CD14-positive monocyte (primary cell): ENCODE measurements around the gene GMPPA. TPM values are rescaled to one million over a fixed set of nuclear protein-coding genes. Genes with fewer than 3 reads are reported as not detected.

Experiments used
- DNase-seq, 3 donors: peaks; one replicate each; pipeline ENCODE4 v3.0.0-alpha.2; 2011 to 2022
- H2AFZ ChIP-seq: 2 replicates; pipeline ENCODE4 v1.6.0; 2012; ENCODE audit warnings: mild to moderate bottlenecking, low read depth, low read length, inconsistent platforms; ENCODE audit not compliant: insufficient read depth, poor library complexity, severe bottlenecking
- H3K27ac ChIP-seq, 2 donors: 1 replicate in 1 of 2; 2 replicates in 1 of 2; pipeline ENCODE4 v1.5.1; 2012 to 2013; ENCODE audit warnings: low read length in 2 of 2, control low read depth in 1 of 2, inconsistent platforms in 1 of 2, low read depth in 1 of 2, mild to moderate bottlenecking in 1 of 2
- H3K27me3 ChIP-seq, 2 donors: one replicate each; pipeline versions ENCODE4 v1.6.0 to v1.6.1; 2011 to 2013; ENCODE audit warnings: low read length in 2 of 2; ENCODE audit not compliant: control insufficient read depth in 2 of 2, insufficient read depth in 2 of 2
- H3K36me3 ChIP-seq, 2 donors: replicated peaks in 1 of 2; 1 replicate in 1 of 2; 2 replicates in 1 of 2; pipeline versions ENCODE4 v1.5.1 to v1.6.1; 2012 to 2013; ENCODE audit warnings: low read length in 2 of 2, control low read depth in 1 of 2, inconsistent platforms in 1 of 2, mild to moderate bottlenecking in 1 of 2; ENCODE audit not compliant: insufficient read depth in 2 of 2, control insufficient read depth in 1 of 2
- H3K4me1 ChIP-seq, 2 donors: 1 replicate in 1 of 2; 2 replicates in 1 of 2; pipeline versions ENCODE4 v1.5.1 to v1.6.1; 2012 to 2013; ENCODE audit warnings: low read length in 2 of 2, control low read depth in 1 of 2, inconsistent platforms in 1 of 2, mild to moderate bottlenecking in 1 of 2, moderate library complexity in 1 of 2; ENCODE audit not compliant: insufficient read depth in 2 of 2, control insufficient read depth in 1 of 2
- H3K4me2 ChIP-seq: replicated peaks from 2 replicates; pipeline ENCODE3; 2012; ENCODE audit warnings: low read length, moderate library complexity, mild to moderate bottlenecking; ENCODE audit not compliant: poor library complexity, severe bottlenecking; ENCODE audit errors: extremely low read depth
- H3K4me3 ChIP-seq, 3 experiments: fragments of 200-600 bp in 1 of 3; sonication (generic) in 1 of 3; replicated peaks in 1 of 3; 1 replicate in 2 of 3; 2 replicates in 1 of 3; pipeline ENCODE4 v1.5.1; 2011 to 2013; ENCODE audit warnings: low read length in 3 of 3, mild to moderate bottlenecking in 3 of 3, control low read depth in 2 of 3, low read depth in 2 of 3, inconsistent platforms in 1 of 3, moderate library complexity in 1 of 3
- H3K79me2 ChIP-seq: 2 replicates; pipeline ENCODE4 v1.6.0; 2012; ENCODE audit warnings: mild to moderate bottlenecking, control low read depth, inconsistent platforms, low read length, moderate library complexity; ENCODE audit not compliant: insufficient read depth
- H3K9ac ChIP-seq: 2 replicates; pipeline ENCODE4 v1.6.0; 2017; ENCODE audit warnings: low read length, mild to moderate bottlenecking; ENCODE audit not compliant: insufficient read depth, poor library complexity, severe bottlenecking
- H3K9me3 ChIP-seq, 2 donors: replicated peaks in 1 of 2; 1 replicate in 1 of 2; 2 replicates in 1 of 2; pipeline versions ENCODE4 v1.5.1 to v1.6.1; 2012 to 2013; ENCODE audit warnings: low read length in 2 of 2, control low read depth in 1 of 2; ENCODE audit not compliant: control insufficient read depth in 1 of 2, insufficient read depth in 1 of 2
- H4K20me1 ChIP-seq: 2 replicates; pipeline ENCODE4 v1.6.0; 2012; ENCODE audit warnings: mild to moderate bottlenecking, low read length, control low read depth, moderate library complexity; ENCODE audit not compliant: insufficient read depth
- H3K27ac Mint-ChIP-seq, 7 donors: one replicate each; pipeline ENCODE4 v1.8.0; 2020; ENCODE audit warnings: mild to moderate bottlenecking in 7 of 7, mixed read lengths in 7 of 7, moderate library complexity in 6 of 7, inconsistent platforms in 2 of 7
- H3K27me3 Mint-ChIP-seq, 3 donors: one replicate each; pipeline ENCODE4 v1.8.0; 2021 to 2022; ENCODE audit warnings: low read depth in 3 of 3, mild to moderate bottlenecking in 3 of 3, mixed read lengths in 3 of 3, moderate library complexity in 3 of 3, inconsistent platforms in 1 of 3
- H3K36me3 Mint-ChIP-seq, 2 donors: one replicate each; pipeline ENCODE4 v1.8.0; 2020; ENCODE audit warnings: mixed read lengths in 2 of 2, inconsistent platforms in 1 of 2, mild to moderate bottlenecking in 1 of 2
- H3K4me1 Mint-ChIP-seq: one replicate; pipeline ENCODE4 v1.8.0; 2020; ENCODE audit warnings: mild to moderate bottlenecking, mixed read lengths
- H3K4me3 Mint-ChIP-seq, 2 donors: one replicate each; pipeline ENCODE4 v1.8.0; 2020; ENCODE audit warnings: mild to moderate bottlenecking in 2 of 2, mixed read lengths in 2 of 2, moderate library complexity in 1 of 2
- H3K9me3 Mint-ChIP-seq, 7 donors: one replicate each; pipeline ENCODE4 v1.8.0; 2020 to 2022; ENCODE audit warnings: mixed read lengths in 7 of 7, mild to moderate bottlenecking in 6 of 7, moderate library complexity in 6 of 7, inconsistent platforms in 2 of 7
- CTCF ChIP-seq: fragments of 200-600 bp; IDR thresholded peaks from one replicate; pipeline ENCODE4 v1.8.0; 2022; ENCODE audit warnings: antibody characterized with exemption, mild to moderate bottlenecking
- WGBS: methylation state at CpG from one replicate; pipeline ENCODE4 v1.1.5; 2013; ENCODE audit warnings: missing lambda C conversion rate; ENCODE audit not compliant: insufficient coverage; 5-methylcytosine and 5-hydroxymethylcytosine counted together
- intact Hi-C, 2 donors: fragments of 100-400 bp; cut with micrococcal nuclease; formaldehyde crosslinking; loops; one replicate each; pipeline versions ENCODE4 v1.15.0 to v1.15.1; 2023
- polyA plus RNA-seq, 3 donors: library from polyadenylated mRNA; depleted of rRNA in 1 of 3; unstranded in 2 of 3; stranded (reverse) in 1 of 3; fragments of 300-500 nt in 2 of 3; fragments of >200 nt in 1 of 3; fragmentation: Illumina TruSeq in 2 of 3; gene quantifications; 1 replicate in 2 of 3; 2 replicates in 1 of 3; pipeline ENCODE4 v1.2.3, GENCODE V29; 2012 to 2021

GMPPA gene
- polyA plus RNA-seq, 3 donors = 35.5 to 71.2 (median 35.9) TPM

DNA sequence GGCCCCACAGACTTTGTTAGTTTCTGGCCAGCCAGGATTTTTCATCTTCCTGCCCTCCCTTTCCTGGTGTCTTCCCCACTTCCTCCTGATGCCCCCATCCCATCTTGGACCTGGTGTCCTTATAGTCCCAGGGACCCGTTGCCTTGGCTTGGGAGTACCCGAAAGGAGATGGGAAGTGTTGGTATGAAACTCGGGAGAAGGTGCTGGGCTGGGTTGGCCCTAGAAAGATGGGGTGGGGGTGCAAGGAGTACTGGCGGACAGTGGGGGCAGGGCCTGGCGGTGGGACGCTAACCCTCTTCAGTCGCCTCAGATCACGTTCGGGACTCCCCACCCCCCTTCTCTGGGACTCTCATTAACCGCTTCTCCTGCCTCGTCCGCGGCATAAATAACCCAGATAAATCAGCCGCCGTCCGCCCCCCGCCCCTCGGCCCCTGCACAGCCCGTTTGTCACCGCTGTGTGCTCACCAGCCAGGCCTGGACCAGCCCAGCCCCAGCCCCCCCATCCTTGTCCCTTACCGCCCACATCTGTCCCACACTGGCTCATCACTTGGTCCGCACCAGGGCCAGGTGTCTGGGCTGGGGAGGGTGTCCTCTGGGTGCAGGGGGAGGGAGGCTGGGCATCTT lies 11.9 kb downstream of the GMPPA start:
- WGBS = 13% methylated on average over 11 of the region's 22 CpGs
- peaks cover 2 to 23% (median 14%) of the 10 kb centered on the region in 7 donors for H3K9me3 Mint-ChIP-seq
- TF ChIP-seq CTCF = no peak
- H3K27me3 Mint-ChIP-seq = peaks cover 60 to 77% (median 67%) of the 10 kb centered on the region in 3 donors
- DNase-seq = no peak
- Histone ChIP-seq H2AFZ (no peak overlapping the region), H3K79me2 (no peaks in the 10 kb centered on the region), H3K4me1 (no peaks in the 10 kb centered on the region), H3K27ac (no peak overlapping the region), H3K4me2 (peak overlapping the region; percentile 41), H3K27me3 (peaks cover 33 to 71% of the 10 kb centered on the region in 2 donors), H3K9ac (no peak overlapping the region), H4K20me1 (peaks cover 6% of the 10 kb centered on the region), H3K9me3 (peaks cover 6 to 26% of the 10 kb centered on the region in 2 donors), H3K4me3 (peak overlapping the region in 1 of 3 experiments; percentile 28), H3K36me3 (peaks cover 15 to 20% of the 10 kb centered on the region in 2 donors)
- H3K27ac Mint-ChIP-seq = no peak overlapping the region
- peak overlapping the region in 1 of 2 donors; percentile 83 for H3K4me3 Mint-ChIP-seq
- intact Hi-C loops = no loop called here
- H3K36me3 Mint-ChIP-seq = peaks cover 22 to 23% of the 10 kb centered on the region in 2 donors
- H3K4me1 Mint-ChIP-seq = peaks cover 18% of the 10 kb centered on the region

DNA sequence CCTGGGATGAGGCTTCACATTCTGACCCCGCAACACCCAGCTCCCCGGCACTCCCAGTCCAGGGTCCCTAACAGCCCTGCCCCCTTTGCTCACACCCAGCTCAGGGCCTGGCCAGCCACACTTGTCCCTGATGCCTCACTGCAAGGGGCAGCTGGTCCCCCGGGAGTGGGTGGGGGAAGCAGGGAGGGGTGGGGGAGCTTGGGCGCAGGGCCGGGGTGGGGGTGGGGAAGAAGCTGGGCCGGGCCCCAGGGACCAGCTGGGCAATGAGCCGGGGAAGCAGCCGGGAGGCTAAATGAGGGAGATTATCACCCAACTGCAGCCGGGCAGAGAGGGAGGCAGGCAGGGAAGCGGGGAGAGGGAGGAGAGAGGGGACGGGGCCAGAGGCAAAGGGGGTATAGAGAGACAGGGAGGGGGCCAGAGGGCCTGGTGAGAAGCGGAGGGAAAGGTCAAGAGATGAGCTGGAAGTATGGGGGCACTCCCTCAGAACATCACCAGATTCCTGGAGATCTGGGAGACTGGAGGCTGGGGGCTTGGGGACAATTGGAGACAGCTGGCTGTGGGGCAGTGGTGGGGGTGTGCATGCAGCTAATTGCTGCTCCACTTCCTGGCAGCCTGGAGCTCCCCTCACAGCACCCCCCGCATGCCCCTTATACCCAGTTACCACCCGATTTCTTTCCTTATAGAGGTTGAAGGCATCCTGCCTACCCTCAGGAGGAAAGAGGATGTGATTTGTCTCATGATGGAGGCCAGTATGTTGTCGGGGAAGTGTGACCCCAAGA lies 13.0 kb downstream of the GMPPA start:
- no peak for DNase-seq
- peaks cover 4 to 9% of the 10 kb centered on the region in 2 donors for H3K36me3 ChIP-seq
- H3K4me3 ChIP-seq = no peak overlapping the region
- H3K27me3 ChIP-seq = peaks cover 33 to 78% of the 10 kb centered on the region in 2 donors
- TF ChIP-seq CTCF = no peak
- peaks cover 18% of the 10 kb centered on the region for H3K4me1 Mint-ChIP-seq
- intact Hi-C loops = no loop called here
- no peaks in the 10 kb centered on the region for H3K79me2 ChIP-seq
- peaks cover 6 to 26% of the 10 kb centered on the region in 2 donors for H3K9me3 ChIP-seq
- H3K4me2 ChIP-seq = no peak overlapping the region
- H3K9ac ChIP-seq = no peak overlapping the region
- peaks cover 68 to 87% (median 74%) of the 10 kb centered on the region in 3 donors for H3K27me3 Mint-ChIP-seq
- H3K4me3 Mint-ChIP-seq = peak overlapping the region in 1 of 2 donors; percentile 83
- peaks cover 6% of the 10 kb centered on the region for H4K20me1 ChIP-seq
- H3K36me3 Mint-ChIP-seq = peaks cover 11 to 12% of the 10 kb centered on the region in 2 donors
- H3K27ac Mint-ChIP-seq = no peak overlapping the region
- no peaks in the 10 kb centered on the region for H3K4me1 ChIP-seq
- H3K9me3 Mint-ChIP-seq = peaks cover 2 to 24% (median 14%) of the 10 kb centered on the region in 7 donors
- 5% methylated on average over 9 of the region's 15 CpGs for WGBS
- H3K27ac ChIP-seq = no peak overlapping the region
- H2AFZ ChIP-seq = no peak overlapping the region
